CD8-positive, alpha-beta memory T cell (primary cell): ENCODE results near the gene TIMM10. TPM values are rescaled to one million over a fixed set of nuclear protein-coding genes. Genes with fewer than 3 reads are reported as not detected.
A peak's percentile ranks its signal among the peaks of the same experiment; 100 is the strongest.

Source experiments
- CTCF ChIA-PET: fragments of 350-600 bp; sonication (Branson Sonifier 250); formaldehyde crosslinking; loops from one replicate; lab custom pipeline; 2021; ENCODE audit warnings: antibody characterized with exemption; lab: Charles Lee
- POLR2A ChIA-PET: fragments of 350-600 bp; sonication (Branson Sonifier 250); formaldehyde crosslinking; loops from one replicate; lab custom pipeline; 2021; ENCODE audit warnings: antibody characterized with exemption; lab: Charles Lee
- DNase-seq, 5 donors: peaks; one replicate each; pipeline versions ENCODE4 v3.0.0 to v3.0.0-alpha.2; 2020 to 2022; ENCODE audit warnings: mixed read lengths in 1 of 5
- H3K27ac ChIP-seq: one replicate; pipeline ENCODE4 v1.7.0; 2013; ENCODE audit warnings: low read depth, mild to moderate bottlenecking, low read length, moderate library complexity
- H3K27me3 ChIP-seq: 2 replicates; pipeline ENCODE4 v1.7.0; 2013; ENCODE audit warnings: low read length, mild to moderate bottlenecking; ENCODE audit not compliant: insufficient read depth, poor library complexity, severe bottlenecking
- H3K36me3 ChIP-seq: 2 replicates; pipeline ENCODE4 v1.7.0; 2013; ENCODE audit warnings: mild to moderate bottlenecking, low read length, moderate library complexity; ENCODE audit not compliant: insufficient read depth
- H3K4me1 ChIP-seq: 2 replicates; pipeline ENCODE4 v1.7.0; 2013; ENCODE audit warnings: mild to moderate bottlenecking, low read length, moderate library complexity; ENCODE audit not compliant: insufficient read depth
- H3K4me3 ChIP-seq: 2 replicates; pipeline ENCODE4 v1.7.0; 2013; ENCODE audit warnings: mild to moderate bottlenecking, low read length
- H3K9me3 ChIP-seq: 2 replicates; pipeline ENCODE4 v1.7.0; 2013; ENCODE audit warnings: mild to moderate bottlenecking, low read length
- H3K27ac Mint-ChIP-seq, 8 donors: one replicate each; pipeline ENCODE4 v1.8.0; 2020 to 2021; ENCODE audit warnings: mixed read lengths in 8 of 8, mild to moderate bottlenecking in 6 of 8, inconsistent platforms in 3 of 8, moderate library complexity in 3 of 8
- H3K27me3 Mint-ChIP-seq, 2 donors: one replicate each; pipeline ENCODE4 v1.8.0; 2020 to 2021; ENCODE audit warnings: mixed read lengths in 2 of 2, mild to moderate bottlenecking in 1 of 2, moderate library complexity in 1 of 2
- H3K36me3 Mint-ChIP-seq, 3 donors: one replicate each; pipeline ENCODE4 v1.8.0; 2020 to 2021; ENCODE audit warnings: mixed read lengths in 3 of 3, inconsistent platforms in 1 of 3, mild to moderate bottlenecking in 1 of 3
- H3K4me1 Mint-ChIP-seq, 3 donors: one replicate each; pipeline ENCODE4 v1.8.0; 2020 to 2021; ENCODE audit warnings: mixed read lengths in 3 of 3, inconsistent platforms in 1 of 3, mild to moderate bottlenecking in 1 of 3
- H3K4me3 Mint-ChIP-seq, 7 donors: one replicate each; pipeline ENCODE4 v1.8.0; 2020 to 2021; ENCODE audit warnings: mixed read lengths in 7 of 7, mild to moderate bottlenecking in 6 of 7, moderate library complexity in 4 of 7, inconsistent platforms in 2 of 7
- H3K9me3 Mint-ChIP-seq, 5 donors: one replicate each; pipeline ENCODE4 v1.8.0; 2020 to 2022; ENCODE audit warnings: mixed read lengths in 5 of 5, mild to moderate bottlenecking in 3 of 5, moderate library complexity in 2 of 5, inconsistent platforms in 1 of 5
- polyA plus RNA-seq: library from polyadenylated mRNA; unstranded; fragments of 300-500 nt; fragmentation: Illumina TruSeq; gene quantifications from one replicate; pipeline ENCODE4 v1.2.3, GENCODE V29; 2021
- total RNA-seq, 2 experiments: library from RNA; stranded (reverse); gene quantifications; one replicate each; pipeline ENCODE4 v1.2.3, GENCODE V29; 2021

TIMM10 gene
- total and polyA plus RNA-seq, 3 experiments from 2014 or later: 72.2 to 154 (median 151) TPM

DNA sequence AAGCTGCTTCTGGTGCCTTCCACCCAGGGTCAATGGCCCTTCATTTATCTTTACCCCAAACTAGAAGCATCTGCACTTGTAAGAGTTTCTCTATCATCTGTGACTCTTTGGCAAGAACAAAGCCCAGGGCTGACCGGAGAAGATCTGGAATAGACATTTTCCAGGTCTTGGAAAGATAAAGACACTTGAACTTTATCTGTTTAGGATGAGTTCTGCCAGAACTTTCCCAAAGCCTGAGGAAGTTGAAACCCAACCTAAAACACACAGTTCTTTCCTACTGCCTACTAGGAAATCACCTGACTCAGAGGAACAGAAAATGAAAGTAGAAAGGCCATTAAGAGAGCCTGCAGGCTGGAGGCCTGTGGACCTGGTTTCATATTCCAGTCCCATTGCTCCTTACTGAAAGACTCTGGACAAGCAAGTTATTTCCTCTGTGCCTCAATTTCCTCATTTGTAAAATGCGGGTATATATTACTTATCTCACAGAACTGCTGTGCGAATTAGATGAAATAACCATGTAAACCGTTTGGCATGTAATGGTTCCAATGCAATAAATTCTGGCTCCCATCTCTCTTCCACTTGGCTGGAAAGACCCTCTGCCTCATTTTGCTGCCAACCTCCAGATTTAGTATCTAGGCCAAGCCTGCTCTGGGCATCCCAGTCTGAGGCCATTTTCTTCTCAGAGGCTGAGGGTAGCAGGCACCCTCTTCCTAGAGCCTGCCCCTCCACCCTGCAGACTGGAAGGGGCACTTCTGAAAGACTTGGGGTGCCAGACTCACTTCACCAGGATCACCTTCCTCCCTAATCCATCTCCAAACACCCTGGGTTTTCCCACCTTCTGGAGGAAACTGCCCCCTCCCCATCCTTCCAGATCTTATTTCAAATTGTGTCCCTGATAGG lies 35.7 kb upstream of the TIMM10 start:
- no peaks in the 10 kb centered on the region for H3K9me3 Mint-ChIP-seq
- H3K27ac Mint-ChIP-seq: peak overlapping the region; percentile 88 to 99 (median 96)
- H3K36me3 Mint-ChIP-seq: peaks cover 0 to 39% (median 0%) of the 10 kb centered on the region in 3 donors
- ChIA-PET POLR2A (no interaction called here), CTCF (interaction anchor here (2.2 to 6.4 kb wide), 4 partner anchors 70 to 108 kb away, joined by 8 to 144 read pairs (median 18); partner anchors contain the start of gene YPEL4)
- H3K4me3 Mint-ChIP-seq: peak overlapping the region; percentile 95 to 100 (median 99)
- peak overlapping the region; percentile 86 for H3K27ac ChIP-seq
- H3K27me3 ChIP-seq: no peaks in the 10 kb centered on the region
- DNase-seq: peak in 4 of 5 donors; percentile 14 to 52 (median 31)
- H3K27me3 Mint-ChIP-seq: no peaks in the 10 kb centered on the region
- H3K9me3 ChIP-seq: no peaks in the 10 kb centered on the region
- H3K4me3 ChIP-seq: peak overlapping the region; percentile 60
- H3K4me1 Mint-ChIP-seq: peaks cover 54 to 66% (median 59%) of the 10 kb centered on the region in 3 donors
- H3K36me3 ChIP-seq: no peaks in the 10 kb centered on the region
- H3K4me1 ChIP-seq: peaks cover 39% of the 10 kb centered on the region

DNA sequence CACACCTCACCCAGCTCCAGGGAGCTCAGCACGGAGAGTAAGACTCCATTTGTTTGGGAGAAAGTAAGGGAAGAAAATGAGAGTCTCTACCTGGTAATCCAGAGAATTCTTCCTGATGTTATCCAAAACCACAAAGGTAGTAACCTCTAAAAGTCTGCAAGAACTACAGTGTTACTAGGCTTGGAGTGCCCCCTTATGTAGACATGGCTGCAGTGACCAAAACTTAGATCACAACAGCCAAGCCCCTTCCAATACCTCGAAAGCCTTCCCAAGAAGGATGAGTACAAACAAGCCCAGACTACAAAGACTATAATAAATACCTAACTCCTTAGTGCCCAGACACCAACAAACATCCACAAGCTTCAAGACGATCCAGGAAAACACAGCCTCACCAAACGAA lies 32.0 kb upstream of the TIMM10 start:
- no peaks in the 10 kb centered on the region for H3K27me3 ChIP-seq
- Mint-ChIP-seq H3K36me3 (peaks cover 0 to 66% (median 4%) of the 10 kb centered on the region in 3 donors), H3K27ac (peak overlapping the region in 7 of 8 donors; percentile 8 to 89 (median 79)), H3K4me3 (peak overlapping the region in 3 of 7 donors; percentile 46 to 66 (median 49)), H3K9me3 (no peaks in the 10 kb centered on the region), H3K27me3 (no peaks in the 10 kb centered on the region), H3K4me1 (peaks cover 55 to 70% (median 64%) of the 10 kb centered on the region in 3 donors)
- no peaks in the 10 kb centered on the region for H3K9me3 ChIP-seq
- H3K4me3 ChIP-seq: no peak overlapping the region
- no peak overlapping the region for H3K27ac ChIP-seq
- ChIA-PET POLR2A (no interaction called here), CTCF (interaction anchor here (0.6 to 1.4 kb wide), 3 partner anchors 69 to 228 kb away, joined by 3 to 4 read pairs (median 3); no protein-coding TSS in a partner anchor)
- peaks cover 33% of the 10 kb centered on the region for H3K4me1 ChIP-seq
- H3K36me3 ChIP-seq: peaks cover 11% of the 10 kb centered on the region
- DNase-seq: no peak

DNA sequence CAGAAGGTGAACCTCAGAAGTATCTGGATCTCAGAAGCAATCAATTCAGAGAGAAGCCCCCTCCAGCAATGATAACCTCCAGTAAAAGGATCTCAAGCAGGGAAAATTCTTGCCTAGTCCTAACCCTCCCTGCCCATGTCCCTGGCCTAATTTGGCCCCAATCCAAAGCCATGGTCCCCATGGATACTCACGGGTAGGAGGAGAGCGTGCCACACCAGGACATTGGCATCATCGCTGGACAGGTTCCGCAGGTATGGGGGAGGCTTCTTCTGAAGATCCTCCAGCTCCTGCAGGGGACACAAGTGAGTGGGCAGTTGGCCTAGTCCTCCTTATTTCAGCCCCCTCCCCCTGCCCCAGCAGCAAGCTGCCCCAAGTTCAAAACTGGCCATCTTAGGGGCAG lies 29.6 kb upstream of the TIMM10 start:
- no peaks in the 10 kb centered on the region for H3K9me3 ChIP-seq
- H3K27me3 ChIP-seq: no peaks in the 10 kb centered on the region
- no peaks in the 10 kb centered on the region for H3K27me3 Mint-ChIP-seq
- H3K4me1 ChIP-seq: peaks cover 24% of the 10 kb centered on the region
- peaks cover 41 to 52% (median 51%) of the 10 kb centered on the region in 3 donors for H3K4me1 Mint-ChIP-seq
- DNase-seq: no peak
- H3K4me3 ChIP-seq: no peak overlapping the region
- peaks cover 0 to 76% (median 9%) of the 10 kb centered on the region in 3 donors for H3K36me3 Mint-ChIP-seq
- H3K36me3 ChIP-seq: peaks cover 28% of the 10 kb centered on the region
- H3K4me3 Mint-ChIP-seq: no peak overlapping the region
- H3K27ac Mint-ChIP-seq: peak overlapping the region in 3 of 8 donors; percentile 54 to 73 (median 68)
- ChIA-PET CTCF (interaction anchor here (1.2 to 3.7 kb wide), 2 partner anchors 8 to 87 kb away, joined by 3 to 18 read pairs; partner anchors contain the start of gene UBE2L6), POLR2A (no interaction called here)
- H3K27ac ChIP-seq: no peak overlapping the region
- no peaks in the 10 kb centered on the region for H3K9me3 Mint-ChIP-seq

DNA sequence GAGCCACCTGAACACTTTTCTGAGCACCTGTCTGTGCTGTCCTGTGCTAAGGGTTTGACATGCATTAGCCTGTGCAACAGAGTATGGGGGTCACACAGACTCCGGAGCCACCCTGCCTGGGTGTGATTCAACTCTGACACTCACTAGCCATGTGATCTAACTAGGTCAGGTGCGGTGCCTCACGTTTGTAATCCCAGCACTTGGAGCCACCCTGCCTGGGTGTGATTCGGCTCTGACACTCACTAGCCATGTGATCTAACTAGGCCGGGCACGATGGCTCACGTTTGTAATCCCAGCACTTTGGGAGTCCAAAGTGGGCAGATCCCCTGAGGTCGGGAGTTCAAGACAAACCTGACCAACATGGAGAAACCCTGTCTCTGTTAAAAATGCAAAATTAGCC lies 25.5 kb upstream of the TIMM10 start:
- H3K36me3 Mint-ChIP-seq: peaks cover 0 to 93% (median 22%) of the 10 kb centered on the region in 3 donors
- no peaks in the 10 kb centered on the region for H3K27me3 ChIP-seq
- no peaks in the 10 kb centered on the region for H3K27me3 Mint-ChIP-seq
- CTCF ChIA-PET: no interaction called here
- H3K4me1 ChIP-seq: no peaks in the 10 kb centered on the region
- no peak overlapping the region for H3K4me3 Mint-ChIP-seq
- H3K36me3 ChIP-seq: peaks cover 63% of the 10 kb centered on the region
- H3K4me3 ChIP-seq: no peak overlapping the region
- POLR2A ChIA-PET: no interaction called here
- H3K27ac Mint-ChIP-seq: peak overlapping the region in 1 of 8 donors; percentile 3
- no peaks in the 10 kb centered on the region for H3K9me3 Mint-ChIP-seq
- no peak for DNase-seq
- no peaks in the 10 kb centered on the region for H3K9me3 ChIP-seq
- peaks cover 8 to 16% (median 14%) of the 10 kb centered on the region in 3 donors for H3K4me1 Mint-ChIP-seq
- no peak overlapping the region for H3K27ac ChIP-seq

DNA sequence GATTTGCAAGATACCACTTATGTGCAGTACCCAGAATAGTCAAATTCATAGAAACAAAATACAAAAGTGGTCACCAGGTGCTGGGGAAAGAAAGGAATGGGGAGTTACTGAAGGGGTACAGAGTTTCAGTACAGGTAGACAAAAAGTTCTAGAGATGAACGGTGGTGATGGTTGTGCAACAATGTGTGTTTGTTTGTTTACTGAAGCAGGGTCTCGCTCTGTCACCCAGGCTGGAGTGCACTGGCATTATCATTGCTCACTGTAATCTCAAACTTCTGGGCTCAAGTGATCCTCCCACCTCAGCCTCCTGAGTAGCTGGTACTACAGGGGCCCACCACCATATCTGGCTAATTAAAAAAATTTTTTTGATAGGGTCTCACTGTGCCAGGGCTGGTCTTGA lies 24.8 kb upstream of the TIMM10 start:
- Mint-ChIP-seq H3K9me3 (no peaks in the 10 kb centered on the region), H3K27ac (peak overlapping the region in 5 of 8 donors; percentile 14 to 94 (median 82)), H3K4me3 (no peak overlapping the region), H3K27me3 (no peaks in the 10 kb centered on the region), H3K4me1 (peaks cover 5 to 13% (median 12%) of the 10 kb centered on the region in 3 donors), H3K36me3 (peaks cover 0 to 95% (median 22%) of the 10 kb centered on the region in 3 donors)
- POLR2A ChIA-PET: no interaction called here
- Histone ChIP-seq H3K27me3 (no peaks in the 10 kb centered on the region), H3K9me3 (no peaks in the 10 kb centered on the region), H3K27ac (no peak overlapping the region), H3K36me3 (peaks cover 70% of the 10 kb centered on the region), H3K4me3 (no peak overlapping the region), H3K4me1 (no peaks in the 10 kb centered on the region)
- DNase-seq: no peak
- CTCF ChIA-PET: interaction anchor here (0.9 to 1.3 kb wide), 2 partner anchors 62 to 86 kb away, joined by 3 to 4 read pairs; no protein-coding TSS in a partner anchor

DNA sequence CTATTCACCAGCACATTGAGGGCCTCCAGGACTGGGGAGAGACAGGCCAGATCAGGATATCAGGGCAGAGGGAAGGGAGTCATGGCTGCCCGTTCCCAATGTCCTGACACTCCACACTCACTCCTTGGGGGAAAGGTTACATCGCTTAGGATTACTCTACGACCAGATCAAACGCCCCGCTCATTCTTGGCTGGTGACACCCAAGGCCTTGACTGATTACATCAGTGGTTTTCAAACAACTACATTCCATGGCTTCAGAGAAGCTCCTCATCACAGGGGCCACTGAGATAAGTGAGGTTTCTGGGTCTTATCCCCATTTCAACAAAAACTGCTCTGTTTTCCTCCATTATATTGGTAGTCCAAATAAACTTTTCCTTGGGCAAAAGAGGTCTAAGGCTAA lies 21.9 kb upstream of the TIMM10 start:
- H3K36me3 Mint-ChIP-seq: peaks cover 0 to 91% (median 21%) of the 10 kb centered on the region in 3 donors
- CTCF ChIA-PET: interaction anchor here (0.7 kb wide), 1 partner anchor 88 kb away, joined by 3 read pairs; no protein-coding TSS in a partner anchor
- H3K36me3 ChIP-seq: peaks cover 69% of the 10 kb centered on the region

DNA sequence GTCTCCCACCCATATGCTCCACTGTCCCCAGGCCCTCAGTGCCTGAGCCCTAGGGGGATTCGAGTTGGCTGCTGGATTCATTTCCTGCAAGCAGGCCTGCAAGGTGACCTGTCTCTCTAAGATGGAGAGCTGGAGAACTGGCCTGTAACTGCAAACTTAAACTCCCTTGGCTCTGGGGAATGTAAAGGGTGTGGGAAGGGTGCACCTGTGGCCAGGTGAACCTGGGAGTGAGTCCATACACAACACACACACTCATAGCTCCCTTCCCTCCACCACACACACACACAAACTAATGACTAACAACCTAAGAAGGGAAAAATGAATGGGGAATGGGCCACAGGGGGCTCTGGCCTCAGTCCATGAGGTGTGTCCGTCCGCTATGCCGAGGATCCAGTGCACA lies 21.4 kb upstream of the TIMM10 start:
- Mint-ChIP-seq H3K27me3 (no peaks in the 10 kb centered on the region), H3K36me3 (peaks cover 0 to 90% (median 19%) of the 10 kb centered on the region in 3 donors), H3K4me3 (no peak overlapping the region), H3K27ac (peak overlapping the region in 2 of 8 donors; percentile 26 to 57), H3K9me3 (no peaks in the 10 kb centered on the region), H3K4me1 (peaks cover 11 to 22% (median 14%) of the 10 kb centered on the region in 3 donors)
- ChIA-PET CTCF (interaction anchor here (0.7 to 2.9 kb wide), 2 partner anchors 16 to 89 kb away, joined by 3 to 10 read pairs; partner anchors contain the start of gene UBE2L6), POLR2A (no interaction called here)
- DNase-seq: no peak
- Histone ChIP-seq H3K4me3 (no peak overlapping the region), H3K36me3 (peaks cover 66% of the 10 kb centered on the region), H3K4me1 (no peaks in the 10 kb centered on the region), H3K27ac (no peak overlapping the region), H3K27me3 (no peaks in the 10 kb centered on the region), H3K9me3 (no peaks in the 10 kb centered on the region)

More for the DNA sequence above, 21.9 kb upstream of the TIMM10 start:
- H3K27ac ChIP-seq: no peak overlapping the region
- no peak overlapping the region for H3K4me3 ChIP-seq
- no peaks in the 10 kb centered on the region for H3K27me3 ChIP-seq
- no peaks in the 10 kb centered on the region for H3K27me3 Mint-ChIP-seq
- H3K9me3 Mint-ChIP-seq: no peaks in the 10 kb centered on the region
- H3K4me1 Mint-ChIP-seq: peaks cover 8 to 16% (median 14%) of the 10 kb centered on the region in 3 donors
- H3K4me1 ChIP-seq: no peaks in the 10 kb centered on the region
- POLR2A ChIA-PET: no interaction called here
- DNase-seq: no peak
- H3K27ac Mint-ChIP-seq: peak overlapping the region in 1 of 8 donors; percentile 33
- no peaks in the 10 kb centered on the region for H3K9me3 ChIP-seq
- H3K4me3 Mint-ChIP-seq: no peak overlapping the region
